H7 (cell line): Measurements from ENCODE around the gene CNTNAP2. TPM values are rescaled to one million over a fixed set of nuclear protein-coding genes. Genes with fewer than 3 reads are reported as not detected.

Experiments
- DNase-seq: peaks from one replicate; pipeline ENCODE4 v3.0.0; 2012
- H3K27me3 ChIP-seq: 2 replicates; pipeline ENCODE4 v1.6.0; 2011; ENCODE audit warnings: mild to moderate bottlenecking, low read length; ENCODE audit not compliant: control insufficient read depth, insufficient read depth
- H3K36me3 ChIP-seq: replicated peaks from 2 replicates; pipeline ENCODE4 v1.5.1; 2011; ENCODE audit warnings: low read length; ENCODE audit not compliant: control insufficient read depth, insufficient read depth
- H3K4me3 ChIP-seq: 2 replicates; pipeline ENCODE4 v1.5.1; 2011; ENCODE audit warnings: low read depth, mild to moderate bottlenecking, control low read depth, low read length, moderate library complexity; ENCODE audit not compliant: insufficient read depth
- total RNA-seq: library from RNA; depleted of rRNA; stranded (reverse); fragments of >200 nt; shearing (Covaris generic); gene quantifications from 2 replicates; pipeline ENCODE4 v1.2.3, GENCODE V29; 2014

Gene CNTNAP2
- total RNA-seq, 1 experiment from 2014 or later, result 109 TPM

DNA sequence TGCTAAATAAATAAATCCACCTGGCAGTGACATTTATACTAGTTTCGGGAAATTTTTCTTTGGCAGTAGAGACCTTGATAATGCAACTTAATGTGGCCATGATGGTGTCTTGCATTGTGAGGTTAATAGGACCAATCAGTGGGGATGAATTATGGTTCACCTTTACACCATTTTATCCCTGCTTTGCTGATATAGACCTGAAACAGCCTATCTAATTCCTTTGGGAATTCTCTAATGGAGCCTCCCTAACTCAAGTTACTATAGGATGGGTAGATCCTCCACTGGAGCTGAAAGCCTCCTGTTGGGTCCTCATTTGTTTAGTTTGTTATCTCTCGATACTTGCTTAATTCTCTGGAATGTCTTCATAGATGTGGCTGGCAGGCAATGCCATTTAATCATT, 276.7 kb downstream of the CNTNAP2 start:
- Histone ChIP-seq H3K36me3 (no peaks in the 10 kb centered on the region), H3K4me3 (no peak overlapping the region), H3K27me3 (no peaks in the 10 kb centered on the region)
- DNase-seq, result no peak

DNA sequence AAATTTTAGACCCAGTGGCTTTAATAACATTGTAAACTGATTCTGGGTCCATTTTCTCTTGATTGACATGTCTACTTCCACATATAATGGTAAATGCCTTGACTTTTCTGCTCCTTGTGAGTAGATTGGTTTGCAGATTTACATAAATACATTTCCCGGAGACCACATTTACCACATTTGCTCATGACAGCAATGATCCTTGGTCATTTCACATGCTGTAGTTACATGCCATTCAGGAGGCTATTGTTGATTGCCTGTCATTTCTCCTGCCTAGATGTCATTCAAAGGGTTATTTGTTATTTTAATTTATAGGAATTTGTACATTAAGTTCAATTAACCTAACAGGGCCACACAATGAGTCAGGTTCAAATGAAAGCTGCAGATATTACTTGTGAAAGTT, 280.5 kb downstream of the CNTNAP2 start:
- DNase-seq, result no peak
- H3K36me3 ChIP-seq, result no peaks in the 10 kb centered on the region
- no peaks in the 10 kb centered on the region for H3K27me3 ChIP-seq
- no peak overlapping the region for H3K4me3 ChIP-seq

DNA sequence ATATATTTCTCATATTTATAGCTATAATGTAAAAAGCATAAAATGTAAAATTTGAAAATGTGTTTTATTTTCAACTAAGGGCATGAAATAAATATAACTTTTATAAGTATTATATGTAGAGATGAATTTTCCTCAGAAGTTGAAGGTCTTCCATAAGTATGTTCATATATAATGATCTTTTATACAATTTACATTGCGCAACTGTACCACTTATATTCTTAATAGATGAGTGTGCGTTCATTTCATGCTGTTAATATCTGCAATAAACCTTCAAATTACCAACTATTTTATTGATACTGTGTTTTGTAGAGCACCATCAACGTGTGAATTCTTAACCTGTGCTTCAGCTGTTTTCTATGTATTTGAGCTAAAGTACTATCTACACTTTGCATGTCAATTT, 285.3 kb downstream of the CNTNAP2 start:
- no peak overlapping the region for H3K4me3 ChIP-seq
- no peak for DNase-seq
- H3K27me3 ChIP-seq, result no peaks in the 10 kb centered on the region
- no peaks in the 10 kb centered on the region for H3K36me3 ChIP-seq

DNA sequence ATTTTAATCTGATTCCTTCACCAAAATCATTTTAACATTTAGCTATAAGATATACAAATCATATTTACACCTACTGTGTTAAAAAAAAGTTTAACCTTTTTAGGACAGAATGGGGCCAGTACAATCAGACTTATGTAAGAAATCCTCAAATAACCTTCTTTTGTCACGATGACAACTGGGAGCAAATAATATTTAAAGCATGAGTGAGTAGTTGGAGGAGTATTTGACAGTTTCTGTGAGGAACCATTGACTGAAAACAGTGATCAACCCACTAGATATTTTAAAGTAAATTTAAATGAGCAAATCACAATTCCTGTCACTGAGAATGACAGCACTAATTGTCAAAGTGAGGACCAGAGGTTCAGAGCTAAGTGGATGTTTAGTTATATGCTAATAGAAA, 289.1 kb downstream of the CNTNAP2 start:
- Histone ChIP-seq H3K4me3 (no peak overlapping the region), H3K27me3 (no peaks in the 10 kb centered on the region), H3K36me3 (no peaks in the 10 kb centered on the region)
- no peak for DNase-seq

DNA sequence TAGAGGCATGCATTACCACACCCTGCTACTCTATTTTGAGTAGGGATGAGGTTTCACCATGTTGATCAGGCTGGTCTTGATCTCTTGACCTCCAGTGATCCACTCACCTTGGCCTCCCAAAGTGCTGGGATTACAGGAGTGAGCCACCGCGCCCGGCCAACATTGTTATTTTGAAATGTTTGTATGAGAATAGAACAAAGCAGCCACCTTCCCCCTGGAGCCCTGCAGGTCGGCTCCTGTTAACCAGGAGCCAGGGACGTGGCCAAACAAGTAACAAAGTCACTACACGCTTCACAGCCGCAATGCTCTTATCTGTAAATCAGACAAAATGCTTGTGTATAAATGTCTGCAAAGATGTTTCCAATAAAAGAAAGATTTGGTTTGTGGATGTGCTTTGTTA, 295.4 kb downstream of the CNTNAP2 start:
- H3K4me3 ChIP-seq, result no peak overlapping the region
- H3K27me3 ChIP-seq, result no peaks in the 10 kb centered on the region
- no peaks in the 10 kb centered on the region for H3K36me3 ChIP-seq
- peak; percentile 16 for DNase-seq

DNA sequence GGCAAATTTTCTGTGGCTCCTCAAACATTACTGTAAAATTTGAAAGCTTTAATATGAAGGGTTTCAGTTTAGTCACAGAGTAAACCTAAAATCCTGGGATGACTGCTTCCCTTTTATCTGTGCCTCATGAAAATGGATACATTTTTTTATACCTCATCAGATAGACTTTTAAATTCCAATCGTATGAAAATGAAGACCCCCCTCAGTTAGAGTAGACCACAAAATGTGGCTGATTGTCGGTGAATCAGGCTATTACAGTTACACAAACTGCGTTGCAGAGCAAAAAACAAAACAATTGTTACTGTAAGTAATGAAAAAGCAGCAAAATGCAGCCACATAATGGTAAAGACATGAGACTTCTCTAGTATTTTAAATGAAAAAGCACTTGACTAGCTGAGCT, 296.2 kb downstream of the CNTNAP2 start:
- Histone ChIP-seq H3K27me3 (no peaks in the 10 kb centered on the region), H3K4me3 (no peak overlapping the region), H3K36me3 (no peaks in the 10 kb centered on the region)
- no peak for DNase-seq

DNA sequence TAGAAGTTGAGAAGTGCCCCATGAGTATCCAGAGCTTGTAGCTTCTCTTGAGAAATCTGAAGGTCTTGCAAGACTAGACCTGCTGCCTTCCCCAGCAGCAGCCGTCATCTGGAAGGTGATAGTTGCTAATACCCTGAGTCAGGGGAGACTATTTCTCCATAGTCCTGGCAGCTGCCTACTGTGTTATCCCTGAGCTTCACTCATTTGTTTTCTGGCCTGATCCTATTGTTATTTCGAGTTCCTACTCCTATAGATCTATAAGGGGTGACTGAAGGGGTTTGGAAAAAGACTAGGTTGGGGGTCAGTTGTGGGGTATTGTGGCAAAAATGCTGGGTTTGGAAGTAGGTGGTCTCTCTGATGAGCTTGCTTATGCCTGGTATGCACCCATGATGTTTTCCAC, 297.8 kb downstream of the CNTNAP2 start:
- DNase-seq, result peak; percentile 10
- Histone ChIP-seq H3K27me3 (no peaks in the 10 kb centered on the region), H3K36me3 (no peaks in the 10 kb centered on the region), H3K4me3 (no peak overlapping the region)

DNA sequence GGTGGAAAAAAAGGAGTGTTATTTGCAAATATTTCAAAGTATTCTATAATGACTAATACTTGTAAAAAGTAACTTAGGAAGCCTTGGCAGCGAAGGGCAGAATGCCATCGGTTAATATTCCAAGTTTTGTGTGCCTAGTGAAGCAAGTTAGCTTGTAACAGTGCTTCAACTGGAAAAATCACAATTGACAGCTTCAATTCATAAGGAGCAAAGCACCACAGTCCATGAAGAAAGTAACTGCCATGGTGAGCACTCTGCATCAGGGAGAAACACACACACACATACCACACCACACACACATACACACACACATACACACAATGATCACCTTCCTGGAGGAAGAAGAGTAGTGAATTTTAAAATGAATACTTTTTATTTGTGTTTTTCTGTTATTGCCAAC, 298.3 kb downstream of the CNTNAP2 start:
- no peak for DNase-seq
- no peak overlapping the region for H3K4me3 ChIP-seq
- H3K36me3 ChIP-seq, result no peaks in the 10 kb centered on the region
- no peaks in the 10 kb centered on the region for H3K27me3 ChIP-seq

DNA sequence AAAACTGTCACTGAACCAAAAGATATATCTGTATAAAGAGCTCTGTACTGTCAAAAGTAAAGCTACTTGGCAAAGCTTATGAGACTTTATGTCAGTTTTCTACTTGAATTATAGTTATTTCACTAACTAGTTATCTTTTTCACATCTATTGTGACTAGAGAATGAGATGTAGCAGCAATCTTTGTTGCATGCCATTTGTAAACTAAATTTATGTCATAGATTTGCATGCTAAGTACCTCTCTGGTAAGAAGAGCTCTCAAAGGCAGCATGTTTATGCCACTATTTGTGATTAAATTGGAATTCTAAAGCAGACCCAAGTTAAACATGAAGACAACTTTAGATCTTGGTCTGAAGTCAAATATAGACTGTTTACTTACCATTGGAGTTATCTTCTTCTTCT, 300.6 kb downstream of the CNTNAP2 start:
- Histone ChIP-seq H3K4me3 (no peak overlapping the region), H3K36me3 (no peaks in the 10 kb centered on the region), H3K27me3 (no peaks in the 10 kb centered on the region)
- no peak for DNase-seq

DNA sequence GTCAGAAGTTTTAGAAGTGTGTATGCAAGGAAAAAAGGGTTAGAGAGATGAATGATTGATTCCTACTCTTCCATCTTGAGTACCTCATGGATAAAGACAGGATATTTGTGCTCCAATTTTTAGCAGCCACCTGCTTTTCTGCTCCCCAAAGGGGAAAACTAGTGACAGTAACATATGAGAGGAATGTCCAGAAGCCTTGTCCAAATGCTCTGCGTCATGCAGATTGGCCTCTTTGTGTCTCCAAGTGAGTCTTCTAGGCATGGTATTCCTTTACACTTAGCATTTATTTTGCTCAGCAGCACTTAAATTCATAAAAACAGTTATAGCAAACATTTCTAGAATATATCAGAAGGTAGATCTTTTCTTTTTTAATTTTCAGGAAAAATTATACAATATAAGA, 306.8 kb downstream of the CNTNAP2 start:
- DNase-seq, result no peak
- no peaks in the 10 kb centered on the region for H3K27me3 ChIP-seq
- no peak overlapping the region for H3K4me3 ChIP-seq
- no peaks in the 10 kb centered on the region for H3K36me3 ChIP-seq

DNA sequence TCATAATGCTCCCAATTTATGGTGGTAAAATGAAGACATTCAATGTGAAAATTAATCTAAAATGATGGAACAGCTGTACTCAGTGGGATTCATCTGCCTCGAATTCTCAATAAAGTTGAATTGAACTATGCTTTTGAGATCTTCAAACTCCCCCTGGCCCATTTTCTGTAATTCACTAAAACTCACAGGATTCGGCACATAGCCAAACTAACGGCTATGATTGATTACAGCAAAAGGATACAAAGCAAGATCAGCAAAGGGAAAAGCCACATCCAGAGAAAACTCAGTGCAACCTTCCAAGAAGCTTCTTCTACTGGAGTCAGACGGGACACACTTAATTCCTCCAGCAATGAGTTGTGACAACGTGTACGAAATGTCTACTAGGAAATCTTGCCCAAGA, 307.5 kb downstream of the CNTNAP2 start:
- DNase-seq, result no peak
- no peaks in the 10 kb centered on the region for H3K27me3 ChIP-seq
- H3K36me3 ChIP-seq, result no peaks in the 10 kb centered on the region
- H3K4me3 ChIP-seq, result no peak overlapping the region

DNA sequence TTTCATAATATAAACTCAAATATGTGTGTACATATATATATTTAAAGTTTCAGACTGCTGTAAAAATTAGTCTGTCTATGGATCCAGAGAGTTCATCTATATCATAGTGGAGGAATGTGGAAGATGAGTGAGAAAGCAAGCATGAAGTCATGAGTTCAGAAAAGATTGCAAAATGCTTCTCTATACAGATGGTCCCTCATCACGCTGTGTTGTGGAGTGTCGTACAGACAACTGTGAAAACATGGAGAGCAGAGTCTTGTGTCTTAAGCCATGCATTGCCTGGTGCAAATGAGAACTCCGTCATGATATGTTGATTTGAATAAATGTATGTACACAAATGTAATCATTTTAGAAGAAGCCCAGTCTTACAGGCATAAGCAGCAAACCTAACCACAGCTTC, 316.9 kb downstream of the CNTNAP2 start:
- Histone ChIP-seq H3K27me3 (no peaks in the 10 kb centered on the region), H3K36me3 (no peaks in the 10 kb centered on the region), H3K4me3 (no peak overlapping the region)
- no peak for DNase-seq

DNA sequence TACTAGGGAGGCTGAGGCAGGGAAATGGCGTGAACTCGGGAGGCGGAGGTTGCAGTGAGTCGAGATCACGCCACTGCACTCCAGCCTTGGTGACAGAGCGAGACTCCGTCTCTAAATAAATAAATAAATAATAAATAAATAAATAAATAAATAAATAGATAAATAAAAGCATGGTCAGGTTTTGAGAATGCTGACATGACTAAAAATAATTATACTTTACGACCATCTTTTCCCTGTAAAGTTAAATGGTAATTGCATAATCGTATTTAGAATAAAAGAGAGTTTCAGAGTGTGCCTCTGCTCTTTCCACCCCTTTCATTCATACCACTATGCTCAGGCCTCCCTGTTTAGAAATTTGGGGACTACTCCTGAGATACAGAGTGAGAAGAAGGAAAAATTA, 326.5 kb downstream of the CNTNAP2 start:
- H3K4me3 ChIP-seq, result no peak overlapping the region
- no peak for DNase-seq

DNA sequence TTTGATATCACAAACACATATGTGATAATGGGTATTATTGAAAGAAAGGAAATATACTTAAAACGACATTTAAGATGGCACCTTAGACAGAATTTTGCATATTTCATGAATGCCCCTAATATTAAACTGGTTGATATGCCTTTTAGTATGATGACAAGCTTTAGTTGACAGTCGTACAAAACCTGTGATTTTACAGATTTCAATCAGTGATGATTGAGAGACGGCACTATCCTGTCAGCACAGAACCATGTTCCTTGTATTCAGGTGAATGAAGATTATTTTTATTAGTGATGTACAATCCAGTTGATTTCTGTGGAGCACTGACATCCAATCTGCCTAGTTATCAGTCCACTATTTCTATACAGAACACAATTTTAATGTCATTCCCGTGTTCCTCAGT, 333.0 kb downstream of the CNTNAP2 start:
- no peaks in the 10 kb centered on the region for H3K27me3 ChIP-seq
- H3K36me3 ChIP-seq, result no peaks in the 10 kb centered on the region
- DNase-seq, result no peak
- H3K4me3 ChIP-seq, result no peak overlapping the region

More for the DNA sequence above, 326.5 kb downstream of the CNTNAP2 start:
- no peaks in the 10 kb centered on the region for H3K27me3 ChIP-seq
- no peaks in the 10 kb centered on the region for H3K36me3 ChIP-seq

DNA sequence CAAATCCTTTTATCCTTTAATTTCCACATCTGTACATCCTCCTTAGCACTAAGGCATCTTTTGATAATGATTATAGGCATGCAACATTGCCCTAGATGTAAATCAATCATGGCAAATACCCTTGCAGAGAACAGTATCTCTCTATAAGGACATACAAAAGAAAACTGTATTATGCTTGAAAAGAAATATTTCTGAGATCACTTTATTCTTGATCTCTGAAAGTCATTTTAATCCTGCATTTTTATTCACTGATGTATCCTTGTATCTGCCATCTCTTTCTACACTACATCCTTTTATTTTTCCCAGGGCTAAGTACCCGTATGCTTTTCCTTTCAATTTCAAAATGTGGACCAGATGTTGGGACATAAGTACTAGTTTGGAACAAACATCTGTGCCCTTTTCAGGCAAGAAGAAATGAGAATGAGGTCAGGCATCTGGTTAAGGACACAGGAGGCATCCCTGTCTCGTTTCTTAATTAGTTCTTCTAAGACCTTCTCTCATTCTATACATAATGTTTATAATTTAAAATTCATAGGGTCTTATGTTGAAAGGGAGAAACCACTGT, 338.6 kb downstream of the CNTNAP2 start:
- Histone ChIP-seq H3K27me3 (no peaks in the 10 kb centered on the region), H3K4me3 (no peak overlapping the region), H3K36me3 (no peaks in the 10 kb centered on the region)
- DNase-seq, result no peak

DNA sequence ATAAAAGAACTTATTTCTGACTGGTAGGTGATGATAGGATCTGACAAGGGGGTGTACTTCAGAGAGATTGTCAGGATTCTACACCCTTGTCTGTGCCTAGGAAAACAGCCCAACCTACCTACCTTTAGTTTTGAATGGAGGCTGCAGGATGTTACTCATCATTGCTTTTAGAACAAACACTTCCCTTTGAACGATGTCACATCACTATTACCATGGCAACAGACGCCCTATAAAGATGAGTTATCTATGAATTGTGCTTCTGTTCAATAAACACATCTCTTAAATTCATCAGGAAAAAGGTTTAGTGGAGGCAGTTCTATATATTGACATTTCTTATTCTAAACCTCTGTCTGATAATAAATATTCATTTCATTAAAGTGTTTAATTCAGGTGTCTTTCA, 362.4 kb downstream of the CNTNAP2 start:
- H3K4me3 ChIP-seq, result no peak overlapping the region
- H3K36me3 ChIP-seq, result no peaks in the 10 kb centered on the region
- H3K27me3 ChIP-seq, result no peaks in the 10 kb centered on the region
- no peak for DNase-seq
